CD4-positive, alpha-beta T cell treated with Interleukin-17A for 4 hours (primary cell): Measurements from ENCODE around the gene ABCB1.
"Not testable (repeated sequence)": the region's sequence is repeated elsewhere in the genome, so short reads cannot be mapped to it uniquely, and the experiment has no call there.

Experiments used
- DNase-seq: peaks from one replicate; pipeline ENCODE4 v3.0.0-alpha.2; 2020; ENCODE audit warnings: mixed read lengths

Gene ABCB1

GRCh38 chr7:87464830-87465533, 135.7 kb downstream of the ABCB1 start:
- DNase-seq: not testable (repeated sequence)

GRCh38 chr7:87463982-87464381, 136.7 kb downstream of the ABCB1 start:
- no peak for DNase-seq

GRCh38 chr7:87460444-87460843, 140.2 kb downstream of the ABCB1 start:
- not testable (repeated sequence) for DNase-seq

- DNase-seq: no peak
Measured at GRCh38 chr7:87459941-87460340, 140.7 kb downstream of the ABCB1 start.

- DNase-seq: no peak
Measured at GRCh38 chr7:87458148-87458547, 142.5 kb downstream of the ABCB1 start.

- no peak for DNase-seq
Measured at GRCh38 chr7:87456247-87456646, 144.4 kb downstream of the ABCB1 start.
